GM12878 (cell line): ENCODE data around the gene ZNF232. TPM values are rescaled to one million over a fixed set of nuclear protein-coding genes. Genes with fewer than 3 reads are reported as not detected.

Experiments
- ATAC-seq: fragments of 200-7000 bp; cut with Tn5 transposase; 3 replicates; pipeline ENCODE4 v1.9.1; 2020; ENCODE audit warnings: mild to moderate bottlenecking, moderate library complexity
- BruUV-seq: library from RNA; stranded (reverse); fragments of 400-500 nt; replicated peaks from 2 replicates; lab custom pipeline; 2021; lab: Mats Ljungman, UMichigan
- CTCF ChIA-PET: fragments of 300-600 bp; sonication (Branson Sonifier 250); formaldehyde crosslinking; extraction: SDS; loops from one replicate; lab custom pipeline; 2021; ENCODE audit warnings: inconsistent platforms; lab: Yijun Ruan, JAX
- POLR2A ChIA-PET: fragments of 350-600 bp; formaldehyde crosslinking; extraction: SDS; loops from one replicate; lab custom pipeline; 2021; ENCODE audit warnings: inconsistent platforms; lab: Charles Lee
- RAD21 ChIA-PET: fragments of 300-600 bp; sonication (Branson Sonifier 250); formaldehyde crosslinking; loops from one replicate; lab custom pipeline; 2023; ENCODE audit warnings: antibody characterized with exemption; ENCODE audit not compliant: unreplicated experiment; lab: Charles Lee
- SMC1A ChIA-PET: fragments of 300-600 bp; sonication (Branson Sonifier 250); formaldehyde crosslinking; loops from one replicate; lab custom pipeline; 2023; ENCODE audit not compliant: unreplicated experiment, uncharacterized antibody; lab: Charles Lee
- DNase-seq: peaks from one replicate; pipeline ENCODE4 v3.0.0-alpha.2; 2011; ENCODE audit warnings: low read depth, low spot score
- FAIRE-seq: peaks from 3 replicates; lab custom pipeline; 2011; peaks lifted over from hg19 to GRCh38; lab: Jason Lieb, UNC
- H2AFZ ChIP-seq: 2 replicates; pipeline ENCODE4 v1.6.0; 2011; ENCODE audit warnings: low read depth, low read length, control low read depth; ENCODE audit not compliant: control insufficient read depth
- H3K27ac ChIP-seq: 2 replicates; pipeline ENCODE4 v1.5.1; 2011; ENCODE audit warnings: control low read depth; ENCODE audit not compliant: control insufficient read depth, insufficient read depth
- H3K27me3 ChIP-seq, 2 experiments: replicated peaks in 1 of 2; 2 replicates each; pipeline versions ENCODE4 v1.6.0 to v1.6.1; 2011; ENCODE audit warnings: low read length in 1 of 2; ENCODE audit not compliant: control insufficient read depth in 2 of 2, insufficient read depth in 2 of 2
- H3K36me3 ChIP-seq, 2 experiments: 2 replicates each; pipeline ENCODE4 v1.5.1; 2011; ENCODE audit warnings: low read length in 1 of 2; ENCODE audit not compliant: control insufficient read depth in 2 of 2, insufficient read depth in 2 of 2
- H3K4me1 ChIP-seq: 2 replicates; pipeline ENCODE4 v1.6.1; 2011; ENCODE audit warnings: mild to moderate bottlenecking, low read length, moderate library complexity, mixed read lengths; ENCODE audit not compliant: control insufficient read depth, insufficient read depth
- H3K4me2 ChIP-seq: 2 replicates; pipeline ENCODE4 v1.6.0; 2011; ENCODE audit warnings: control low read depth; ENCODE audit not compliant: control insufficient read depth, insufficient read depth
- H3K4me3 ChIP-seq: fragments of 200-600 bp; sonication (generic); 2 replicates; pipeline ENCODE4 v1.5.1; 2016
- H3K79me2 ChIP-seq: 2 replicates; pipeline ENCODE4 v1.6.0; 2011; ENCODE audit warnings: low read length; ENCODE audit not compliant: control insufficient read depth, insufficient read depth
- H3K9ac ChIP-seq: 2 replicates; pipeline ENCODE4 v1.8.0; 2011; ENCODE audit warnings: low read length, control low read depth, mixed read lengths; ENCODE audit not compliant: control insufficient read depth, insufficient read depth
- H3K9me3 ChIP-seq: replicated peaks from 3 replicates; pipeline ENCODE4 v1.5.1; 2011; ENCODE audit warnings: mild to moderate bottlenecking, low read length; ENCODE audit not compliant: control insufficient read depth, insufficient read depth
- H4K20me1 ChIP-seq: 2 replicates; pipeline ENCODE4 v1.6.0; 2011; ENCODE audit not compliant: control insufficient read depth, insufficient read depth
- ATF2 ChIP-seq: IDR thresholded peaks from 2 replicates; pipeline ENCODE4 v1.6.1; 2012; ENCODE audit warnings: low read length, inconsistent platforms
- BCL11A ChIP-seq: IDR thresholded peaks from 2 replicates; pipeline ENCODE4 v1.6.1; 2011; ENCODE audit warnings: low read depth, low read length
- CBX5 ChIP-seq: sonication (generic); IDR thresholded peaks from 2 replicates; pipeline ENCODE4 v1.6.1; 2016; ENCODE audit warnings: low read depth, moderate library complexity, mild to moderate bottlenecking, inconsistent platforms
- E2F8 ChIP-seq: fragments of 450-650 bp; IDR thresholded peaks from 2 replicates; pipeline ENCODE4 v1.6.1; 2018; ENCODE audit warnings: mild to moderate bottlenecking, low read depth, moderate library complexity; ENCODE audit not compliant: partially characterized antibody
- EZH2 ChIP-seq: IDR thresholded peaks from 2 replicates; pipeline ENCODE4 v1.6.1; 2012; ENCODE audit warnings: low read depth, mild to moderate bottlenecking, control low read depth, inconsistent platforms, low read length, borderline replicate concordance; ENCODE audit not compliant: control insufficient read depth
- GATAD2B ChIP-seq: fragments of 450-650 bp; conservative IDR thresholded peaks from 2 replicates; pipeline ENCODE4 v1.6.1; 2017; ENCODE audit warnings: low read depth, mild to moderate bottlenecking, moderate library complexity
- MXI1 ChIP-seq: fragments of 150-350 bp; IDR thresholded peaks from 2 replicates; pipeline ENCODE4 v1.6.1; 2011; ENCODE audit warnings: low read depth, mild to moderate bottlenecking, inconsistent platforms, low read length, improper control_type of control experiment
- NFYA ChIP-seq: IDR thresholded peaks from 2 replicates; pipeline ENCODE4 v1.6.1; 2011; ENCODE audit warnings: low read depth, mild to moderate bottlenecking, low read length, improper control_type of control experiment, borderline replicate concordance
- PKNOX1 ChIP-seq: fragments of 450-650 bp; IDR thresholded peaks from 2 replicates; pipeline ENCODE4 v1.6.1; 2016; ENCODE audit warnings: mild to moderate bottlenecking
- RAD21 ChIP-seq: IDR thresholded peaks from 2 replicates; pipeline ENCODE4 v1.6.1; 2011; ENCODE audit warnings: mild to moderate bottlenecking, low read depth, low read length, moderate library complexity; ENCODE audit not compliant: insufficient read depth
- SRF ChIP-seq, 2 experiments: IDR thresholded peaks; 2 replicates each; pipeline ENCODE4 v1.6.1; 2011; ENCODE audit warnings: low read depth in 2 of 2, low read length in 2 of 2, mild to moderate bottlenecking in 1 of 2, moderate library complexity in 1 of 2
- TCF3 ChIP-seq: IDR thresholded peaks from 2 replicates; pipeline ENCODE4 v1.6.1; 2012; ENCODE audit warnings: low read depth, mild to moderate bottlenecking, low read length, borderline replicate concordance; ENCODE audit not compliant: insufficient read depth
- ZNF687 ChIP-seq: fragments of 450-650 bp; IDR thresholded peaks from 2 replicates; pipeline ENCODE4 v1.6.1; 2017; ENCODE audit warnings: mild to moderate bottlenecking, moderate library complexity
- WGBS: methylation state at CpG from one replicate; pipeline ENCODE4 v1.1.6; 2016; ENCODE audit warnings: low lambda C conversion rate; ENCODE audit not compliant: insufficient replicate concordance, insufficient coverage; ENCODE audit errors: missing lambda C conversion rate; 5-methylcytosine and 5-hydroxymethylcytosine counted together
- in situ Hi-C: fragments of 300-500 bp; cut with MboI; formaldehyde crosslinking; loops from 9 replicates; pipeline ENCODE4 v1.14.3; 2018; ENCODE audit warnings: mixed read lengths
- intact Hi-C: fragments of 100-400 bp; cut with micrococcal nuclease; formaldehyde crosslinking; loops from one replicate; pipeline ENCODE4 v1.14.2; 2022; ENCODE audit not compliant: unreplicated experiment
- polyA plus RNA-seq, 11 experiments: library from polyadenylated mRNA; depleted of rRNA in 4 of 11; unstranded in 6 of 11; stranded (reverse) in 5 of 11; fragments of >200 nt; fragmentation: Nextera tagmentation in 4 of 11; fragmentation: Illumina TruSeq in 1 of 11; extraction: Ambion mirVana in 4 of 11; extraction: Trizol in 1 of 11; gene quantifications; 1 replicate in 1 of 11; 2 replicates in 10 of 11; pipeline versions ENCODE4 v1.2.1 to v1.2.3, GENCODE V29; 2011 to 2016; ENCODE audit warnings: inconsistent platforms in 2 of 11, missing spikeins in 2 of 11, low read depth in 1 of 11
- total RNA-seq, 4 experiments: library from RNA; depleted of rRNA in 3 of 4; stranded (reverse); fragments of >200 nt in 3 of 4; fragmentation: Illumina TruSeq in 1 of 4; extraction: Trizol in 1 of 4; gene quantifications; 2 replicates each; pipeline versions ENCODE4 v1.2.1 to v1.2.3, GENCODE V29; 2013 to 2021

Gene ZNF232
- total and polyA plus RNA-seq, 10 of the 15 experiments (the other 5 are each of a cell fraction or from before 2014, with no cell fraction given) = 10.1 to 15.7 (median 12.9) TPM

GRCh38 chr17:5120036-5120435 is 8.4 kb upstream of the ZNF232 start (continued):
- no peak for TF ChIP-seq MXI1
- no peak for TF ChIP-seq E2F8
- no peak for TF ChIP-seq PKNOX1
- no peak for TF ChIP-seq TCF3
- no peak for TF ChIP-seq RAD21
- TF ChIP-seq CBX5 = no peak
- TF ChIP-seq BCL11A = no peak
- TF ChIP-seq ATF2 = no peak

GRCh38 chr17:5118219-5118618 is 6.5 kb upstream of the ZNF232 start:
- CTCF ChIA-PET = no interaction called here
- DNase-seq (no peak), FAIRE-seq (no peak), ATAC-seq (no peak)
- in situ Hi-C loops = no loop called here
- Histone ChIP-seq H3K27me3 (peaks cover 0 to 3% of the 10 kb centered on the region in 2 experiments; a peak in 3 of 4 replicates), H3K9ac (no peak overlapping the region), H3K4me1 (no peaks in the 10 kb centered on the region), H3K4me3 (no peak overlapping the region), H3K27ac (no peak overlapping the region), H3K4me2 (no peak overlapping the region), H3K36me3 (no peaks in the 10 kb centered on the region), H2AFZ (no peak overlapping the region), H3K9me3 (no peaks in the 10 kb centered on the region; the same call in 1 of the 3 replicates), H3K79me2 (no peaks in the 10 kb centered on the region), H4K20me1 (no peaks in the 10 kb centered on the region)
- no TSS peak for BruUV-seq
- intact Hi-C loops = no loop called here
- POLR2A ChIA-PET = no interaction called here
- RAD21 ChIA-PET = no interaction called here
- WGBS = 62% methylated on average over 6 of the region's 6 CpGs
- SMC1A ChIA-PET = interaction anchor here (1.4 kb wide), 1 partner anchor 8 kb away, joined by 4 read pairs; no protein-coding TSS in a partner anchor
- no peak for TF ChIP-seq GATAD2B
- TF ChIP-seq NFYA = no peak
- TF ChIP-seq SRF (IDR thresholded peaks at IDR 0.05; ENCODE audit: low read depth in 2 of 2, low read length in 2 of 2) = no peak
- no peak for TF ChIP-seq ZNF687
- TF ChIP-seq EZH2 = no peak
